Measurements from ENCODE around the gene COL4A2. TPM values are rescaled to one million over a fixed set of nuclear protein-coding genes. Genes with fewer than 3 reads are reported as not detected.
"Not testable (repeated sequence)": the region's sequence is repeated elsewhere in the genome, so short reads cannot be mapped to it uniquely, and the experiment has no call there.

Gene COL4A2
- total RNA-seq, 1 experiment from 2014 or later = 50.0 TPM

- H3K27me3 ChIP-seq = no peaks in the 10 kb centered on the region
- DNase-seq = no peak
- no peaks in the 10 kb centered on the region for H3K9me3 ChIP-seq
- H3K4me3 ChIP-seq = no peak overlapping the region; the same call in 1 of the 2 replicates
- no peaks in the 10 kb centered on the region for H3K36me3 ChIP-seq
These were observed 1.7 kb downstream of the COL4A2 start for GRCh38 chr13:110308656-110309359.

- no peak overlapping the region for H3K4me3 ChIP-seq
- no peaks in the 10 kb centered on the region for H3K27me3 ChIP-seq
- no peak for DNase-seq
- H3K36me3 ChIP-seq = no peaks in the 10 kb centered on the region
- H3K9me3 ChIP-seq = no peaks in the 10 kb centered on the region
These were observed 2.8 kb downstream of the COL4A2 start for GRCh38 chr13:110309661-110310524.

GRCh38 chr13:110310541-110311442 lies 3.7 kb downstream of the COL4A2 start:
- Histone ChIP-seq H3K36me3 (no peaks in the 10 kb centered on the region), H3K4me3 (no peak overlapping the region)

DNA sequence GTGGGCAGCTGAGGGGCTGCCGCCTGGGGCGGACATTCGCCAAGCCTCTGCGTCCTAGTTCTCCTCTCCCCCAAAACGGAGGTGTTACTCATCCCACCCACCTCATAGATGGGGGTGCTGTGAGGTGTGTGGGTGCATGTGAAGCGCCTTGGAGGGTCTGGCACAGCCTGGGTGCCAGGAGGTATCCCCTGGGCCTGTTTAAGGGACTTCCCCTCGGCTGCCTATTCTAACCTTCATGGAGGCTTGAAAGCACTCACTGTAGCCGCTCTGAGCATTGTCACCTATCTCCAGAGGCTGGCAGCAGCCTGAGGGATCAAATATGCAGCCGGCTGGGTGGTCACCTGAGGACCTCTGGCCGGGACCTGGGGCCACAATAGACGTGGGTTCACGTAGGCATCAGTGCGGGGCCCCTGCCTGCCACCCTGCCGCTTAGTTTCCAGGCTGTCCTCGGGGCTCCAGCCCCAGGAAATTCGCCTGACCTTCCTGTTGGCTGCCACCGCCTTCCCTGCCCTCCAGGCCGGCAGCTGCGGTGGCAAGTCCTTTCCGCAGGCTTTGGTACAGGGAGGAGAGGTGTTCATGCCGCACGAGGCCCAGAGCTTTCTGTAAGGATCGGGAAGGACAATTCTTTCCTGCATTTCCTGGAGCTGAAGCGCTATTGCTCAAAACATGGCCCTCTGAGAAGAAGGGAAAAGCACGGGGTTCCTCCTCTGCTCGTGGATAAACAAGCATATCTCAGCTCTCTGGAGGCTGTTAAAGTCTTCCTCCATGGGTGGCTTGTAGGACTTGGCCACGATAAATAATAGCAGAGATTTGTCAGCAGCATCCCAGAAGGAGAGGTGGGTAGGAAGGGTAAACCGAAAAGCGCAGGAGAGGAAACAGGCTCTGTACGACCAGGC lies 4.6 kb downstream of the COL4A2 start:
- H3K27me3 ChIP-seq = no peaks in the 10 kb centered on the region
- H3K36me3 ChIP-seq = no peaks in the 10 kb centered on the region; the same call in 1 of the 2 replicates
- H3K4me3 ChIP-seq = no peak overlapping the region
- H3K9me3 ChIP-seq = no peaks in the 10 kb centered on the region
- DNase-seq = no peak

More at GRCh38 chr13:110310541-110311442, 3.7 kb downstream of the COL4A2 start:
- no peak for DNase-seq
- H3K9me3 ChIP-seq = no peaks in the 10 kb centered on the region
- H3K27me3 ChIP-seq = no peaks in the 10 kb centered on the region

GRCh38 chr13:110312339-110313031 lies 5.4 kb downstream of the COL4A2 start:
- DNase-seq = peak; percentile 76
- Histone ChIP-seq H3K36me3 (no peaks in the 10 kb centered on the region; the same call in 1 of the 2 replicates), H3K27me3 (no peaks in the 10 kb centered on the region), H3K9me3 (no peaks in the 10 kb centered on the region), H3K4me3 (no peak overlapping the region)

DNA sequence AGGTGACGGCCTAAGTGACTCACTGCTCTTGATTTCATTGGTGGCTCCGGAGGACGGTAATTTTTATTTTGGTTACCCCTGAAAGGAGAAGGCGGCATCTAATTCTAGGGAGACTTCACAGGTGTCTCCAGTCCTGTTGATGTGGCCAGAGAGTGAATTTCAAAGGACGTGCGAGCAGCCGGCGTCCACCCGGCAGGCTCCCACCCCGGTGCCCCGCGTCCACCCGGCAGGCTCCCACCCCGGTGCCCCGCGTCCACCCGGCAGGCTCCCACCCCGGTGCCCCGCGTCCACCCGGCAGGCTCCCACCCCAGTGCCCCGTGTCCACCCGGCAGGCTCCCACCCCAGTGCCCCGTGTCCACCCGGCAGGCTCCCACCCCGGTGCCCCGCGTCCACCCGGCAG lies 6.2 kb downstream of the COL4A2 start:
- H3K27me3 ChIP-seq, DNase-seq, H3K9me3 ChIP-seq, H3K4me3 ChIP-seq, H3K36me3 ChIP-seq: not testable (repeated sequence)

GRCh38 chr13:110313733-110314132 lies 6.6 kb downstream of the COL4A2 start:
- not testable (repeated sequence) for H3K27me3 ChIP-seq, DNase-seq, H3K4me3 ChIP-seq, H3K36me3 ChIP-seq, H3K9me3 ChIP-seq

DNA sequence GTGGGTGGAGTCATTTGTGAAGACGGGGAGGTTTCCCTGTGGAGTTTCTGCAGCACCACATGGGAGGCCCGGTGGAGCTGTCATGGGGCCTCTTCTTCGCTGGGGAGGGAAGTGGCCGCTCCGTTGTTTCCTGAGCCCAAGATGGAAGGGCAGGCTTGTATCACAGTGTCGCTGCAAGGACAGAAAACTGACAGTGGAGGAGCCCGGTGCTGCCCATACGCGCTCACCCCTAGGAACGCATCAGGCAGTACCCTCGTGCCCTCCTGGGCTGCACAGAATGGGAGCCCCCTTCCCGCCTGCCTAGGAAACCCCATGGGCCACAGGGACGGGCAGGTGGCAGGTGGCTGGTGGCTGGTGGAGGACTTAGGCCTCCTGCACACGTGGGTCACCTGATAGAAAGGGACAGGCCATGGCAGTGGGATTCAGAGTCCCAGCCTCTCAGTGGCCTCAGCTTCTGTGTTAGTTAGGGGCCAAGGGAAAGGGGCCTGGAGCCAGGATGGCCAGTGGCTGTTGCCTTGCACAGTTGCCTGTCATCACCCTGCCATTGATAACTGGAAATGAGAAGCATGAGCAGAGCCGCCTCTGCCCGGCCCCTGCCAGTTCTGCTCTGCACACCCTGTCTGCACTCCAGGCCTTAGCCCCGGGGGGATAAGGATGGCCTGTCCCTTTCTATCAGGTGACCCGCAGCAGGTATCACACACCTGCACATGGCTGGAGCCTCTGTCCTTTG lies 7.6 kb downstream of the COL4A2 start:
- Histone ChIP-seq H3K4me3 (no peak overlapping the region), H3K9me3 (no peaks in the 10 kb centered on the region), H3K36me3 (no peaks in the 10 kb centered on the region; the same call in 1 of the 2 replicates), H3K27me3 (no peaks in the 10 kb centered on the region)
- DNase-seq = no peak

- no peak for DNase-seq
- Histone ChIP-seq H3K36me3 (no peaks in the 10 kb centered on the region; the same call in 1 of the 2 replicates), H3K27me3 (no peaks in the 10 kb centered on the region), H3K4me3 (no peak overlapping the region), H3K9me3 (no peaks in the 10 kb centered on the region)
These were observed 9.1 kb downstream of the COL4A2 start for GRCh38 chr13:110316196-110316595.

DNA sequence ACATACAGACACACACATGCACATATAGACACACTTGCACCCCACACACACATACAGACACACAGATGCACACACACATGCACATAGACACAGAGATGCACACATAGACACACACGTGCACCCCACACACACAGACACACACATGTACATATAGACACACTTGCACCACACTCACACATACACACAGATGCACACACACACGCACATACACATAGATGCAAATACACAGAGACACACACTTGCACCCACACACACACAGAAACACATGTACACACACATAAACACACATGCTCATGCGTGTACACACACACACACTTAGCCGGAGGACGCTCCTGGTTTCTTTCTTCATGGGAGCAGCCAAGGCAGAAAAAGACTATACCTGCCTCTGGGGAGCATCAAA lies 10.0 kb downstream of the COL4A2 start:
- Histone ChIP-seq H3K9me3 (no peaks in the 10 kb centered on the region), H3K27me3 (no peaks in the 10 kb centered on the region), H3K4me3 (no peak overlapping the region), H3K36me3 (no peaks in the 10 kb centered on the region; the same call in 1 of the 2 replicates)
- DNase-seq = no peak

GRCh38 chr13:110317496-110318195 lies 10.6 kb downstream of the COL4A2 start:
- H3K9me3 ChIP-seq = no peaks in the 10 kb centered on the region
- H3K27me3 ChIP-seq = no peaks in the 10 kb centered on the region
- no peak for DNase-seq
- H3K36me3 ChIP-seq = no peaks in the 10 kb centered on the region; the same call in 1 of the 2 replicates
- no peak overlapping the region for H3K4me3 ChIP-seq

GRCh38 chr13:110318920-110319319 lies 11.8 kb downstream of the COL4A2 start:
- Histone ChIP-seq H3K36me3 (no peaks in the 10 kb centered on the region; the same call in 1 of the 2 replicates), H3K4me3 (no peak overlapping the region), H3K27me3 (no peaks in the 10 kb centered on the region), H3K9me3 (no peaks in the 10 kb centered on the region)
- DNase-seq = no peak

GRCh38 chr13:110319397-110319773 lies 12.3 kb downstream of the COL4A2 start:
- H3K9me3 ChIP-seq = no peaks in the 10 kb centered on the region

More at GRCh38 chr13:110319397-110319773, 12.3 kb downstream of the COL4A2 start:
- no peak for DNase-seq
- H3K27me3 ChIP-seq = no peaks in the 10 kb centered on the region
- no peaks in the 10 kb centered on the region; the same call in 1 of the 2 replicates for H3K36me3 ChIP-seq
- H3K4me3 ChIP-seq = no peak overlapping the region

All from MG63 (cell line).